ENCODE results near the gene SVOPL.

DNA sequence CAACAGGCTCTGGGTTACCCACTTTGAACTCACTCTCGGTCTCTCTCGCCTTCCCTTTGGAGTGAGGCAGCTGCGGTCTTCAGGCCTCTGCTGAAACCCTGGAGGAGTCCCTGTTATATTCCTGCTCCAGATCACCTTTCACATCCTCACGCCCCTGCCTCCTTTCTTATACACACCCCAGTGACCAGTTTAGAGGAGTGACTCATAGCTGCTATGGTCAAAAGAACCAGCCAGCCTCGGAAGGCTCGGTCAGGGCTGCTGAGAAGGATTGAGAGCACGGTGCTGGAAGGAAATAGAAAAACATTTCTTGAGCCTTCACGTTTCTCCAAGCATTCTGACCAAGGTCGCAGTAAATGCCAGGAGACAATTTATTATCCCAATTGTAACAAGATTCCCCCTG, 28.3 kb upstream of the SVOPL start:
- TF ChIP-seq, protein P1, sequence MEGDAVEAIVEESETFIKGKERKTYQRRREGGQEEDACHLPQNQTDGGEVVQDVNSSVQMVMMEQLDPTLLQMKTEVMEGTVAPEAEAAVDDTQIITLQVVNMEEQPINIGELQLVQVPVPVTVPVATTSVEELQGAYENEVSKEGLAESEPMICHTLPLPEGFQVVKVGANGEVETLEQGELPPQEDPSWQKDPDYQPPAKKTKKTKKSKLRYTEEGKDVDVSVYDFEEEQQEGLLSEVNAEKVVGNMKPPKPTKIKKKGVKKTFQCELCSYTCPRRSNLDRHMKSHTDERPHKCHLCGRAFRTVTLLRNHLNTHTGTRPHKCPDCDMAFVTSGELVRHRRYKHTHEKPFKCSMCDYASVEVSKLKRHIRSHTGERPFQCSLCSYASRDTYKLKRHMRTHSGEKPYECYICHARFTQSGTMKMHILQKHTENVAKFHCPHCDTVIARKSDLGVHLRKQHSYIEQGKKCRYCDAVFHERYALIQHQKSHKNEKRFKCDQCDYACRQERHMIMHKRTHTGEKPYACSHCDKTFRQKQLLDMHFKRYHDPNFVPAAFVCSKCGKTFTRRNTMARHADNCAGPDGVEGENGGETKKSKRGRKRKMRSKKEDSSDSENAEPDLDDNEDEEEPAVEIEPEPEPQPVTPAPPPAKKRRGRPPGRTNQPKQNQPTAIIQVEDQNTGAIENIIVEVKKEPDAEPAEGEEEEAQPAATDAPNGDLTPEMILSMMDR (IDR thresholded peaks at IDR 0.05), result no peak
- TF ChIP-seq, protein P2, sequence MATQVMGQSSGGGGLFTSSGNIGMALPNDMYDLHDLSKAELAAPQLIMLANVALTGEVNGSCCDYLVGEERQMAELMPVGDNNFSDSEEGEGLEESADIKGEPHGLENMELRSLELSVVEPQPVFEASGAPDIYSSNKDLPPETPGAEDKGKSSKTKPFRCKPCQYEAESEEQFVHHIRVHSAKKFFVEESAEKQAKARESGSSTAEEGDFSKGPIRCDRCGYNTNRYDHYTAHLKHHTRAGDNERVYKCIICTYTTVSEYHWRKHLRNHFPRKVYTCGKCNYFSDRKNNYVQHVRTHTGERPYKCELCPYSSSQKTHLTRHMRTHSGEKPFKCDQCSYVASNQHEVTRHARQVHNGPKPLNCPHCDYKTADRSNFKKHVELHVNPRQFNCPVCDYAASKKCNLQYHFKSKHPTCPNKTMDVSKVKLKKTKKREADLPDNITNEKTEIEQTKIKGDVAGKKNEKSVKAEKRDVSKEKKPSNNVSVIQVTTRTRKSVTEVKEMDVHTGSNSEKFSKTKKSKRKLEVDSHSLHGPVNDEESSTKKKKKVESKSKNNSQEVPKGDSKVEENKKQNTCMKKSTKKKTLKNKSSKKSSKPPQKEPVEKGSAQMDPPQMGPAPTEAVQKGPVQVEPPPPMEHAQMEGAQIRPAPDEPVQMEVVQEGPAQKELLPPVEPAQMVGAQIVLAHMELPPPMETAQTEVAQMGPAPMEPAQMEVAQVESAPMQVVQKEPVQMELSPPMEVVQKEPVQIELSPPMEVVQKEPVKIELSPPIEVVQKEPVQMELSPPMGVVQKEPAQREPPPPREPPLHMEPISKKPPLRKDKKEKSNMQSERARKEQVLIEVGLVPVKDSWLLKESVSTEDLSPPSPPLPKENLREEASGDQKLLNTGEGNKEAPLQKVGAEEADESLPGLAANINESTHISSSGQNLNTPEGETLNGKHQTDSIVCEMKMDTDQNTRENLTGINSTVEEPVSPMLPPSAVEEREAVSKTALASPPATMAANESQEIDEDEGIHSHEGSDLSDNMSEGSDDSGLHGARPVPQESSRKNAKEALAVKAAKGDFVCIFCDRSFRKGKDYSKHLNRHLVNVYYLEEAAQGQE (IDR thresholded peaks at IDR 0.05; ENCODE audit: insufficient read depth in 1 of 2, low read depth in 2 of 2, low read length in 1 of 2), result no peak
